ENCODE data around the gene ZNF518B. TPM values are rescaled to one million over a fixed set of nuclear protein-coding genes. Genes with fewer than 3 reads are reported as not detected.

Gene ZNF518B
- total and polyA plus RNA-seq, 2 experiments from 2014 or later = 17.0 to 35.2 TPM

GRCh38 chr4:10421344-10422055 lies 35.7 kb downstream of the ZNF518B start:
- no peak for DNase-seq (ENCODE audit: low read depth in 1 of 2, low spot score in 1 of 2)
- H3K27ac ChIP-seq = no peak overlapping the region
- peaks cover 2% of the 10 kb centered on the region for H3K4me1 ChIP-seq (ENCODE audit: low read depth)
- TF ChIP-seq CTCF (IDR thresholded peaks at IDR 0.05; ENCODE audit: low read depth, low read length) = no peak
- H3K36me3 ChIP-seq = no peaks in the 10 kb centered on the region
- no peaks in the 10 kb centered on the region for H3K9me3 ChIP-seq (ENCODE audit: low read depth)
- H3K4me3 ChIP-seq = no peak overlapping the region
- no peaks in the 10 kb centered on the region for H3K27me3 ChIP-seq

GRCh38 chr4:10417740-10418139 lies 39.5 kb downstream of the ZNF518B start:
- no peak overlapping the region for H3K4me3 ChIP-seq
- peaks cover 16% of the 10 kb centered on the region for H3K4me1 ChIP-seq (ENCODE audit: low read depth)
- no peaks in the 10 kb centered on the region for H3K27me3 ChIP-seq
- TF ChIP-seq CTCF (IDR thresholded peaks at IDR 0.05; ENCODE audit: low read depth, low read length) = no peak
- no peak overlapping the region for H3K27ac ChIP-seq
- no peaks in the 10 kb centered on the region for H3K36me3 ChIP-seq
- no peak for DNase-seq (ENCODE audit: low read depth in 1 of 2, low spot score in 1 of 2)
- no peaks in the 10 kb centered on the region for H3K9me3 ChIP-seq (ENCODE audit: low read depth)

- Histone ChIP-seq H3K27ac (peak overlapping the region; percentile 47), H3K36me3 (no peaks in the 10 kb centered on the region), H3K27me3 (no peaks in the 10 kb centered on the region), H3K9me3 (ENCODE audit: low read depth) (no peaks in the 10 kb centered on the region), H3K4me3 (no peak overlapping the region), H3K4me1 (ENCODE audit: low read depth) (peaks cover 17% of the 10 kb centered on the region)
- DNase-seq (ENCODE audit: low read depth in 1 of 2, low spot score in 1 of 2) = no peak
- TF ChIP-seq CTCF (IDR thresholded peaks at IDR 0.05; ENCODE audit: low read depth, low read length) = no peak
These were observed 40.8 kb downstream of the ZNF518B start for GRCh38 chr4:10416441-10416840.

- Histone ChIP-seq H3K4me3 (no peak overlapping the region), H3K9me3 (ENCODE audit: low read depth) (no peaks in the 10 kb centered on the region), H3K27me3 (no peaks in the 10 kb centered on the region), H3K27ac (peak overlapping the region; percentile 70), H3K36me3 (no peaks in the 10 kb centered on the region), H3K4me1 (ENCODE audit: low read depth) (peaks cover 24% of the 10 kb centered on the region)
- DNase-seq (ENCODE audit: low read depth in 1 of 2, low spot score in 1 of 2) = no peak
- TF ChIP-seq CTCF (IDR thresholded peaks at IDR 0.05; ENCODE audit: low read depth, low read length) = no peak
These were observed 44.0 kb downstream of the ZNF518B start for GRCh38 chr4:10413177-10413576.

- no peaks in the 10 kb centered on the region for H3K36me3 ChIP-seq
- no peak for DNase-seq (ENCODE audit: low read depth in 1 of 2, low spot score in 1 of 2)
- no peak overlapping the region for H3K4me3 ChIP-seq
- no peak for TF ChIP-seq CTCF (IDR thresholded peaks at IDR 0.05; ENCODE audit: low read depth, low read length)
- H3K27ac ChIP-seq = no peak overlapping the region
- no peaks in the 10 kb centered on the region for H3K27me3 ChIP-seq
- H3K4me1 ChIP-seq (ENCODE audit: low read depth) = peaks cover 11% of the 10 kb centered on the region
- H3K9me3 ChIP-seq (ENCODE audit: low read depth) = no peaks in the 10 kb centered on the region
These were observed 51.6 kb downstream of the ZNF518B start for GRCh38 chr4:10405672-10406071.

Measured in cardiac muscle cell (in vitro differentiated cells and primary cell).